Spleen (tissue), 7 donors: ENCODE measurements around the gene MYO10.

Experiments
- CTCF ChIP-seq, 11 experiments: fragments of 200-600 bp in 7 of 11; fragments of 450-650 bp in 4 of 11; sonication (generic) in 4 of 11; IDR thresholded peaks in 8 of 11; conservative IDR thresholded peaks in 3 of 11; 1 replicate in 7 of 11; 2 replicates in 4 of 11; pipeline versions ENCODE4 v1.4.0 to v1.8.0; 2016 to 2021; ENCODE audit warnings: antibody characterized with exemption in 11 of 11, inconsistent platforms in 4 of 11, mild to moderate bottlenecking in 1 of 11
- POLR2AphosphoS5 ChIP-seq, 3 donors: sonication (generic); formaldehyde crosslinking; IDR thresholded peaks; one replicate each; pipeline ENCODE4 v1.5.1; 2017; ENCODE audit warnings: antibody characterized with exemption in 3 of 3
- donor health status: DM: no; HTN: no; CAD: no; lungs with moderate emphysema.
- donor health status: DM: no; HTN: no; CAD: no.
- donor health status: DM: no; HTN: no; CAD: no.

- no peak for TF ChIP-seq CTCF (IDR thresholded peaks at IDR 0.05 in 8 of 11, conservative IDR thresholded peaks at IDR 0.05 in 3 of 11)
- TF ChIP-seq POLR2AphosphoS5 (IDR thresholded peaks at IDR 0.05), result no peak
Observed at GRCh38 chr5:16983972-16984371, 47.9 kb upstream of the MYO10 start.
